ENCODE data around the gene IER5. TPM values are rescaled to one million over a fixed set of nuclear protein-coding genes. Genes with fewer than 3 reads are reported as not detected.
"Not testable (repeated sequence)": the region's sequence is repeated elsewhere in the genome, so short reads cannot be mapped to it uniquely, and the experiment has no call there.

The IER5 gene
- polyA plus RNA-seq, 1 of the 3 experiments (the other 2 are of a cell fraction), result 52.9 TPM

GRCh38 chr1:181060947-181061346 is 27.6 kb upstream of the IER5 start:
- POLR2A ChIA-PET, result not testable (repeated sequence)

GRCh38 chr1:181061487-181061886 is 27.0 kb upstream of the IER5 start:
- no peaks in the 10 kb centered on the region for H3F3A ChIP-seq (replicated peaks; ENCODE audit: insufficient read depth)
- POLR2A ChIA-PET, result no interaction called here
- no peaks in the 10 kb centered on the region for H3K36me3 ChIP-seq (replicated peaks in 1 of 2; ENCODE audit: control insufficient read depth in 1 of 2, insufficient read depth in 2 of 2, low read length in 1 of 2)
- no peak overlapping the region for H3K9ac ChIP-seq
- no peaks in the 10 kb centered on the region for H3K9me2 ChIP-seq
- CTCF ChIA-PET, result interaction anchor here (1.1 to 4.1 kb wide), 2 partner anchors 81 to 107 kb away, joined by 3 to 13 read pairs; no protein-coding TSS in a partner anchor
- no peaks in the 10 kb centered on the region for H3K9me3 ChIP-seq
- TF ChIP-seq MXI1 (IDR thresholded peaks at IDR 0.05; ENCODE audit: low read depth, low read length), result no peak
- TF ChIP-seq SIN3A (IDR thresholded peaks at IDR 0.05; ENCODE audit: borderline replicate concordance, low read depth, low read length), result no peak
- no peak for TF ChIP-seq POLR2AphosphoS5 (IDR thresholded peaks at IDR 0.05; ENCODE audit: low read depth, low read length)
- no peak for TF ChIP-seq TEAD4 (IDR thresholded peaks at IDR 0.05; ENCODE audit: borderline replicate concordance, insufficient read depth)
- H3K27me3 ChIP-seq (ENCODE audit: insufficient read depth), result no peaks in the 10 kb centered on the region
- H4K20me1 ChIP-seq (ENCODE audit: insufficient read depth), result no peaks in the 10 kb centered on the region
- H3K4me2 ChIP-seq, result no peak overlapping the region
- peaks cover 0 to 6% of the 10 kb centered on the region in 2 experiments; a peak in 2 of 4 replicates for H3K4me1 ChIP-seq (ENCODE audit: control insufficient read depth in 1 of 2, insufficient read depth in 2 of 2, low read depth in 1 of 2, low read length in 1 of 2)
- no peak for DNase-seq
- H2AFZ ChIP-seq (ENCODE audit: low read depth), result no peak overlapping the region
- H3K79me2 ChIP-seq (ENCODE audit: insufficient read depth), result no peaks in the 10 kb centered on the region
- H3K4me3 ChIP-seq (ENCODE audit: low read depth in 2 of 2, low read length in 1 of 2), result no peak overlapping the region
- H3K27ac ChIP-seq (ENCODE audit: low read depth in 2 of 2, low read length in 1 of 2), result no peak overlapping the region
- 61% methylated on average over 2 of the region's 2 CpGs for WGBS (ENCODE audit: low lambda C conversion rate)

More at GRCh38 chr1:181060947-181061346, 27.6 kb upstream of the IER5 start:
- not testable (repeated sequence) for H3K9me3 ChIP-seq; H4K20me1 ChIP-seq (ENCODE audit: insufficient read depth); H3K27me3 ChIP-seq (ENCODE audit: insufficient read depth); H2AFZ ChIP-seq (ENCODE audit: low read depth); H3K4me2 ChIP-seq; H3K4me1 ChIP-seq (ENCODE audit: control insufficient read depth in 1 of 2, insufficient read depth in 2 of 2, low read depth in 1 of 2, low read length in 1 of 2); H3K9ac ChIP-seq; DNase-seq; H3K36me3 ChIP-seq (replicated peaks in 1 of 2; ENCODE audit: control insufficient read depth in 1 of 2, insufficient read depth in 2 of 2, low read length in 1 of 2); H3K27ac ChIP-seq (ENCODE audit: low read depth in 2 of 2, low read length in 1 of 2); H3F3A ChIP-seq (replicated peaks; ENCODE audit: insufficient read depth); H3K9me2 ChIP-seq; H3K4me3 ChIP-seq (ENCODE audit: low read depth in 2 of 2, low read length in 1 of 2); H3K79me2 ChIP-seq (ENCODE audit: insufficient read depth)
- CTCF ChIA-PET, result interaction anchor here (1.1 to 4.1 kb wide), 2 partner anchors 81 to 108 kb away, joined by 3 to 13 read pairs; no protein-coding TSS in a partner anchor
- 83% methylated on average over 4 of the region's 4 CpGs for WGBS (ENCODE audit: low lambda C conversion rate)

- no peak overlapping the region for H3K4me3 ChIP-seq (ENCODE audit: low read depth in 2 of 2, low read length in 1 of 2)
- H3K9ac ChIP-seq, result no peak overlapping the region
- H3K79me2 ChIP-seq (ENCODE audit: insufficient read depth), result no peaks in the 10 kb centered on the region
- ChIA-PET CTCF (interaction anchor here (1.0 to 4.1 kb wide), 4 partner anchors 17 to 107 kb away, joined by 3 to 13 read pairs (median 4); no protein-coding TSS in a partner anchor), POLR2A (no interaction called here)
- H3K4me1 ChIP-seq (ENCODE audit: control insufficient read depth in 1 of 2, insufficient read depth in 2 of 2, low read depth in 1 of 2, low read length in 1 of 2), result peaks cover 0 to 6% of the 10 kb centered on the region in 2 experiments; a peak in 2 of 4 replicates
- no peak overlapping the region for H2AFZ ChIP-seq (ENCODE audit: low read depth)
- no peaks in the 10 kb centered on the region for H3F3A ChIP-seq (replicated peaks; ENCODE audit: insufficient read depth)
- no peak for DNase-seq
- no peaks in the 10 kb centered on the region for H4K20me1 ChIP-seq (ENCODE audit: insufficient read depth)
- no peaks in the 10 kb centered on the region for H3K27me3 ChIP-seq (ENCODE audit: insufficient read depth)
- H3K9me2 ChIP-seq, result no peaks in the 10 kb centered on the region
- no peaks in the 10 kb centered on the region for H3K36me3 ChIP-seq (replicated peaks in 1 of 2; ENCODE audit: control insufficient read depth in 1 of 2, insufficient read depth in 2 of 2, low read length in 1 of 2)
- no peak overlapping the region for H3K27ac ChIP-seq (ENCODE audit: low read depth in 2 of 2, low read length in 1 of 2)
- no peak overlapping the region for H3K4me2 ChIP-seq
- WGBS (ENCODE audit: low lambda C conversion rate), result 90% methylated on average over 15 of the region's 15 CpGs
- H3K9me3 ChIP-seq, result no peaks in the 10 kb centered on the region
- TF ChIP-seq PBX3 (IDR thresholded peaks at IDR 0.05) (no peak), GABPA (IDR thresholded peaks at IDR 0.05; ENCODE audit: low read depth) (no peak), SIN3A (IDR thresholded peaks at IDR 0.05; ENCODE audit: borderline replicate concordance, low read depth, low read length) (no peak), CTCF (IDR thresholded peaks at IDR 0.05) (no peak), ELF1 (IDR thresholded peaks at IDR 0.05) (no peak), NRF1 (IDR thresholded peaks at IDR 0.05; ENCODE audit: low read depth, low read length) (no peak), FOXM1 (IDR thresholded peaks at IDR 0.05; ENCODE audit: low read depth) (no peak), RXRA (IDR thresholded peaks at IDR 0.05; ENCODE audit: borderline replicate concordance, low read depth) (no peak), NFIC (IDR thresholded peaks at IDR 0.05; ENCODE audit: borderline replicate concordance) (no peak), TCF12 (IDR thresholded peaks at IDR 0.05) (no peak)
These were observed 26.3 kb upstream of the IER5 start for GRCh38 chr1:181061891-181062835.
